Body of pancreas (tissue), 4 donors: ENCODE results near the gene FBN1.

Experiments
- POLR2A ChIP-seq, 3 donors: fragments of 450-650 bp; IDR thresholded peaks; one replicate each; pipeline ENCODE4 v1.6.1; 2016; ENCODE audit warnings: antibody characterized with exemption in 3 of 3, mild to moderate bottlenecking in 2 of 3
- TF ChIP-seq, protein P1 (sequence below), 7 experiments: fragments of 450-650 bp in 4 of 7; fragments of 200-600 bp in 3 of 7; sonication (generic) in 3 of 7; IDR thresholded peaks; one replicate each; pipeline ENCODE4 v1.5.1; 2016 to 2019; ENCODE audit warnings: antibody characterized with exemption in 7 of 7

DNA sequence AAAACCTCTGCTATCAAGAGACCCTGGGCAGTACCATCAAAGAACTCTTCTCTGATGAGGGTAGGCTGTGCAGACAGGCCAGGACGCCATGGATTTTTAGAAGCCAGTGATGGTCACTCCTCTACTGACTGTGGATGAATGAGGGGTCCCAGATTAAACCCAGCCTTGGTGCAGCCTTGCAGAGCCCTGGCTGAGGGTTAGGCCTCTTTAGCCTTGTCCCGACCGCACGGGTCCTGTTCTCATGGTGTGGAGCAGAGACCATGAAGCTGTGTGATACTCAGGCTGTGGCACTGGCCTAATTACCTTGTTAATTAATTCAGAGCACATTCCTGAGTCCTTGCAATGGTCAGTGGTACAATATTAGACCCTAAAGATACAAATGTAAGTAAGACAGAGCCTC, 71.7 kb downstream of the FBN1 start:
- TF ChIP-seq POLR2A (IDR thresholded peaks at IDR 0.05), result no peak
- TF ChIP-seq, protein P1, sequence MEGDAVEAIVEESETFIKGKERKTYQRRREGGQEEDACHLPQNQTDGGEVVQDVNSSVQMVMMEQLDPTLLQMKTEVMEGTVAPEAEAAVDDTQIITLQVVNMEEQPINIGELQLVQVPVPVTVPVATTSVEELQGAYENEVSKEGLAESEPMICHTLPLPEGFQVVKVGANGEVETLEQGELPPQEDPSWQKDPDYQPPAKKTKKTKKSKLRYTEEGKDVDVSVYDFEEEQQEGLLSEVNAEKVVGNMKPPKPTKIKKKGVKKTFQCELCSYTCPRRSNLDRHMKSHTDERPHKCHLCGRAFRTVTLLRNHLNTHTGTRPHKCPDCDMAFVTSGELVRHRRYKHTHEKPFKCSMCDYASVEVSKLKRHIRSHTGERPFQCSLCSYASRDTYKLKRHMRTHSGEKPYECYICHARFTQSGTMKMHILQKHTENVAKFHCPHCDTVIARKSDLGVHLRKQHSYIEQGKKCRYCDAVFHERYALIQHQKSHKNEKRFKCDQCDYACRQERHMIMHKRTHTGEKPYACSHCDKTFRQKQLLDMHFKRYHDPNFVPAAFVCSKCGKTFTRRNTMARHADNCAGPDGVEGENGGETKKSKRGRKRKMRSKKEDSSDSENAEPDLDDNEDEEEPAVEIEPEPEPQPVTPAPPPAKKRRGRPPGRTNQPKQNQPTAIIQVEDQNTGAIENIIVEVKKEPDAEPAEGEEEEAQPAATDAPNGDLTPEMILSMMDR (IDR thresholded peaks at IDR 0.05), result no peak
